Astrocyte (in vitro differentiated cells and primary cell): ENCODE measurements around the gene NCOA4.
"Not testable (repeated sequence)": the region's sequence is repeated elsewhere in the genome, so short reads cannot be mapped to it uniquely, and the experiment has no call there.

Source experiments
- CTCF ChIP-seq: IDR thresholded peaks from 2 replicates; pipeline ENCODE4 v1.5.1; 2011; ENCODE audit warnings: low read depth, mild to moderate bottlenecking, inconsistent platforms, low read length, moderate library complexity; ENCODE audit not compliant: insufficient read depth
- EZH2 ChIP-seq: IDR thresholded peaks from 2 replicates; pipeline ENCODE4 v1.6.1; 2012; ENCODE audit warnings: mild to moderate bottlenecking, low read length, inconsistent platforms; ENCODE audit not compliant: insufficient read depth

DNA sequence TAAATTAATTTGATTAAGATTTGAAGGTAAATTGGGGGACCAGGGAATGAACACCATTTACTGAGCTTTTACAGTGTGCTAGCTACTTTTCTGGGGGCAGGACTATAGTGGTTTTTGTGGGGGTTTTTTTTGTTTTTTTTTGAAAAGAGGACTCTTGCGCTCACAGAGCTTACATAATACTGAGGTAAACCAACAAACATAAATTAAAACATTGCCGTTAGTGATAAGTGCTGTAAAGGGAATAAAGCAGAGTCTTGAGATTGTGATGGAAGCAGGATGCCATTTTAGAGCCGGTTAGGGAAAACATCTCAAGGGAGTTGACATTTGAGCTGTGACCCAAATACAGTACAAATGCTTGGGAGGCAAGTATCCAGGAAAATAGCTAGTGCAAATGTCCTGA, 56.4 kb downstream of the NCOA4 start:
- TF ChIP-seq EZH2, CTCF: not testable (repeated sequence)
